Activated B cell treated with CpG ODN at 0.5 μM for 24 hours (primary cell): Measurements from ENCODE around the gene MPRIP. TPM values are rescaled to one million over a fixed set of nuclear protein-coding genes. Genes with fewer than 3 reads are reported as not detected.

ENCODE experiments used
- ATAC-seq: fragments of 200-7000 bp; cut with Tn5 transposase; one replicate; pipeline ENCODE4 v1.10.0; 2021; ENCODE audit warnings: low read depth, mild to moderate bottlenecking, moderate library complexity
- CTCF ChIA-PET: fragments of 350-600 bp; sonication (Branson Sonifier 250); formaldehyde crosslinking; loops from one replicate; lab custom pipeline; 2021; ENCODE audit warnings: antibody characterized with exemption; lab: Charles Lee
- POLR2A ChIA-PET: fragments of 350-600 bp; sonication (Branson Sonifier 250); formaldehyde crosslinking; loops from one replicate; lab custom pipeline; 2021; ENCODE audit warnings: antibody characterized with exemption; lab: Charles Lee
- DNase-seq: peaks from one replicate; pipeline ENCODE4 v3.0.0; 2022
- H3K27ac Mint-ChIP-seq: one replicate; pipeline ENCODE4 v1.8.0; 2020; ENCODE audit warnings: mixed read lengths
- H3K27me3 Mint-ChIP-seq: one replicate; pipeline ENCODE4 v1.8.0; 2021; ENCODE audit warnings: mixed read lengths
- H3K36me3 Mint-ChIP-seq: one replicate; pipeline ENCODE4 v1.8.0; 2021; ENCODE audit warnings: low read depth, mixed read lengths
- H3K4me1 Mint-ChIP-seq: one replicate; pipeline ENCODE4 v1.8.0; 2021; ENCODE audit warnings: mixed read lengths
- H3K4me3 Mint-ChIP-seq: one replicate; pipeline ENCODE4 v1.8.0; 2020; ENCODE audit warnings: mild to moderate bottlenecking, mixed read lengths
- H3K9me3 Mint-ChIP-seq: one replicate; pipeline ENCODE4 v1.8.0; 2020; ENCODE audit warnings: mixed read lengths
- CTCF ChIP-seq: fragments of 200-600 bp; IDR thresholded peaks from one replicate; pipeline ENCODE4 v1.8.0; 2022; ENCODE audit warnings: antibody characterized with exemption, mild to moderate bottlenecking
- intact Hi-C: fragments of 100-400 bp; cut with micrococcal nuclease; formaldehyde crosslinking; loops from one replicate; pipeline ENCODE4 v1.15.1; 2024
- total RNA-seq: library from RNA; stranded (reverse); gene quantifications from 2 replicates; pipeline ENCODE4 v1.2.3, GENCODE V29; 2022

The MPRIP gene
- total RNA-seq, 1 donor from 2014 or later: 231 TPM

GRCh38 chr17:17126131-17127110, 84.2 kb downstream of the MPRIP start:
- no peak for ATAC-seq
- ChIA-PET CTCF (no interaction called here), POLR2A (no interaction called here)
- no peak for TF ChIP-seq CTCF
- no peak overlapping the region for H3K27ac Mint-ChIP-seq
- no peaks in the 10 kb centered on the region for H3K27me3 Mint-ChIP-seq
- peaks cover 50% of the 10 kb centered on the region for H3K4me1 Mint-ChIP-seq
- intact Hi-C loops: no loop called here
- H3K4me3 Mint-ChIP-seq: no peak overlapping the region
- H3K9me3 Mint-ChIP-seq: no peaks in the 10 kb centered on the region
- peaks cover 46% of the 10 kb centered on the region for H3K36me3 Mint-ChIP-seq
- DNase-seq: no peak

GRCh38 chr17:17127156-17127555, 84.9 kb downstream of the MPRIP start:
- no peak for ATAC-seq
- CTCF ChIA-PET: no interaction called here

GRCh38 chr17:17127730-17128291, 85.6 kb downstream of the MPRIP start:
- intact Hi-C loops: no loop called here
- no peak for DNase-seq
- no peak overlapping the region for H3K4me3 Mint-ChIP-seq
- H3K36me3 Mint-ChIP-seq: peaks cover 60% of the 10 kb centered on the region
- ChIA-PET POLR2A (no interaction called here), CTCF (no interaction called here)
- ATAC-seq: no peak
- peaks cover 37% of the 10 kb centered on the region for H3K4me1 Mint-ChIP-seq
- H3K9me3 Mint-ChIP-seq: no peaks in the 10 kb centered on the region
- no peak overlapping the region for H3K27ac Mint-ChIP-seq
- H3K27me3 Mint-ChIP-seq: no peaks in the 10 kb centered on the region
- TF ChIP-seq CTCF: no peak

More at GRCh38 chr17:17127156-17127555, 84.9 kb downstream of the MPRIP start:
- POLR2A ChIA-PET: no interaction called here
- Mint-ChIP-seq H3K27me3 (no peaks in the 10 kb centered on the region), H3K9me3 (no peaks in the 10 kb centered on the region), H3K4me3 (no peak overlapping the region), H3K27ac (no peak overlapping the region), H3K36me3 (peaks cover 54% of the 10 kb centered on the region), H3K4me1 (peaks cover 43% of the 10 kb centered on the region)
- TF ChIP-seq CTCF: no peak
- intact Hi-C loops: no loop called here
- no peak for DNase-seq

- H3K36me3 Mint-ChIP-seq: peaks cover 68% of the 10 kb centered on the region
- H3K9me3 Mint-ChIP-seq: no peaks in the 10 kb centered on the region
- ChIA-PET CTCF (no interaction called here), POLR2A (no interaction called here)
- TF ChIP-seq CTCF: no peak
- intact Hi-C loops: no loop called here
- peaks cover 33% of the 10 kb centered on the region for H3K4me1 Mint-ChIP-seq
- ATAC-seq: no peak
- no peak overlapping the region for H3K27ac Mint-ChIP-seq
- no peak overlapping the region for H3K4me3 Mint-ChIP-seq
- no peaks in the 10 kb centered on the region for H3K27me3 Mint-ChIP-seq
- DNase-seq: no peak
Observed at GRCh38 chr17:17128476-17129075, 86.3 kb downstream of the MPRIP start.

GRCh38 chr17:17129466-17129865, 87.2 kb downstream of the MPRIP start:
- DNase-seq (no peak), ATAC-seq (no peak)
- Mint-ChIP-seq H3K27ac (no peak overlapping the region), H3K4me1 (peaks cover 24% of the 10 kb centered on the region), H3K9me3 (no peaks in the 10 kb centered on the region), H3K4me3 (no peak overlapping the region), H3K36me3 (peaks cover 72% of the 10 kb centered on the region), H3K27me3 (no peaks in the 10 kb centered on the region)
- intact Hi-C loops: no loop called here
- no peak for TF ChIP-seq CTCF
- POLR2A ChIA-PET: interaction anchor here (0.8 kb wide), 1 partner anchor 21 kb away, joined by 4 read pairs; no protein-coding TSS in a partner anchor
- CTCF ChIA-PET: interaction anchor here (1.0 kb wide), 1 partner anchor 123 kb away, joined by 3 read pairs; no protein-coding TSS in a partner anchor
